Measurements from ENCODE around the gene VWA8.

DNA sequence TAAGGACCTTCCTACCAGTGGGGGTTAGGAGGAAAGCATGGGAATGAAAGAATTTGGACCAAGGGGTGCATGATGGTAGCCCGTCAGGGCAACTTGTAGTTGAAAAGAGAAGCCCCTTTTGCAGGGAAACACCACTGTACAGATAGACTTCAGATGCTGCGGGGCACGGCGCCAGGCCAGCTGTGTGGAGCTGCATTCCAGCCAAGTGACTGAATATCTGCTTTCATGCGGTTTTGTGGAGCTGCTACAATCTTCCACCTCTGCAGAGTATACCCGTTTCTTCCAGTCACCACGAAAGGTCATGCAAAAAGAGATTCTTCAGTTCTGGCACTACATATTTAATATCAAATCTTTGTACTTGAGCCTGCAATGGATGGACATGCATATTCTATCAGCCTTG, 398.8 kb downstream of the VWA8 start:
- TF ChIP-seq, protein P1, sequence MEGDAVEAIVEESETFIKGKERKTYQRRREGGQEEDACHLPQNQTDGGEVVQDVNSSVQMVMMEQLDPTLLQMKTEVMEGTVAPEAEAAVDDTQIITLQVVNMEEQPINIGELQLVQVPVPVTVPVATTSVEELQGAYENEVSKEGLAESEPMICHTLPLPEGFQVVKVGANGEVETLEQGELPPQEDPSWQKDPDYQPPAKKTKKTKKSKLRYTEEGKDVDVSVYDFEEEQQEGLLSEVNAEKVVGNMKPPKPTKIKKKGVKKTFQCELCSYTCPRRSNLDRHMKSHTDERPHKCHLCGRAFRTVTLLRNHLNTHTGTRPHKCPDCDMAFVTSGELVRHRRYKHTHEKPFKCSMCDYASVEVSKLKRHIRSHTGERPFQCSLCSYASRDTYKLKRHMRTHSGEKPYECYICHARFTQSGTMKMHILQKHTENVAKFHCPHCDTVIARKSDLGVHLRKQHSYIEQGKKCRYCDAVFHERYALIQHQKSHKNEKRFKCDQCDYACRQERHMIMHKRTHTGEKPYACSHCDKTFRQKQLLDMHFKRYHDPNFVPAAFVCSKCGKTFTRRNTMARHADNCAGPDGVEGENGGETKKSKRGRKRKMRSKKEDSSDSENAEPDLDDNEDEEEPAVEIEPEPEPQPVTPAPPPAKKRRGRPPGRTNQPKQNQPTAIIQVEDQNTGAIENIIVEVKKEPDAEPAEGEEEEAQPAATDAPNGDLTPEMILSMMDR (conservative IDR thresholded peaks at IDR 0.05) = no peak
- TF ChIP-seq ZFX (IDR thresholded peaks at IDR 0.05) = no peak

Measured in C4-2B (cell line).